H1 (cell line): Measurements from ENCODE around the gene NFIX.
A peak's percentile ranks its signal among the peaks of the same experiment; 100 is the strongest.

ENCODE experiments used
- MAFK ChIP-seq: IDR thresholded peaks from 2 replicates; pipeline ENCODE4 v1.6.1; 2012; ENCODE audit warnings: low read depth, mild to moderate bottlenecking, improper control_type of control experiment, low read length
- POLR2A ChIP-seq, 2 experiments: IDR thresholded peaks; 1 replicate in 1 of 2; 2 replicates in 1 of 2; pipeline ENCODE4 v1.6.1; 2011; ENCODE audit warnings: low read depth in 2 of 2, low read length in 2 of 2, mild to moderate bottlenecking in 2 of 2; ENCODE audit errors: control extremely low read depth in 1 of 2
- POLR2AphosphoS5 ChIP-seq: IDR thresholded peaks from 2 replicates; pipeline ENCODE4 v1.6.1; 2011; ENCODE audit warnings: low read depth, low read length
- SAP30 ChIP-seq: fragments of 300-600 bp; sonication (generic); IDR thresholded peaks from 2 replicates; pipeline ENCODE4 v1.7.1; 2012; ENCODE audit warnings: low read length, moderate library complexity, mild to moderate bottlenecking, inconsistent platforms; ENCODE audit not compliant: insufficient read depth, insufficient replicate concordance
- SIX5 ChIP-seq: IDR thresholded peaks from 2 replicates; pipeline ENCODE4 v1.6.1; 2011; ENCODE audit warnings: mild to moderate bottlenecking, low read depth, low read length
- TEAD4 ChIP-seq: IDR thresholded peaks from 2 replicates; pipeline ENCODE4 v1.6.1; 2012; ENCODE audit warnings: low read depth, low read length, inconsistent platforms, mixed read lengths
- TF ChIP-seq, protein P1 (sequence below), 3 experiments: IDR thresholded peaks; 1 replicate in 2 of 3; 2 replicates in 1 of 3; pipeline versions ENCODE4 v1.5.1 to v1.6.1; 2011; ENCODE audit warnings: low read length in 3 of 3, mild to moderate bottlenecking in 3 of 3, inconsistent platforms in 2 of 3, low read depth in 1 of 3, moderate library complexity in 1 of 3; ENCODE audit not compliant: insufficient read depth in 1 of 3; ENCODE audit errors: control extremely low read depth in 1 of 3
- TF ChIP-seq, protein P2 (sequence below): IDR thresholded peaks from 2 replicates; pipeline ENCODE4 v1.6.1; 2012; ENCODE audit warnings: inconsistent platforms

DNA sequence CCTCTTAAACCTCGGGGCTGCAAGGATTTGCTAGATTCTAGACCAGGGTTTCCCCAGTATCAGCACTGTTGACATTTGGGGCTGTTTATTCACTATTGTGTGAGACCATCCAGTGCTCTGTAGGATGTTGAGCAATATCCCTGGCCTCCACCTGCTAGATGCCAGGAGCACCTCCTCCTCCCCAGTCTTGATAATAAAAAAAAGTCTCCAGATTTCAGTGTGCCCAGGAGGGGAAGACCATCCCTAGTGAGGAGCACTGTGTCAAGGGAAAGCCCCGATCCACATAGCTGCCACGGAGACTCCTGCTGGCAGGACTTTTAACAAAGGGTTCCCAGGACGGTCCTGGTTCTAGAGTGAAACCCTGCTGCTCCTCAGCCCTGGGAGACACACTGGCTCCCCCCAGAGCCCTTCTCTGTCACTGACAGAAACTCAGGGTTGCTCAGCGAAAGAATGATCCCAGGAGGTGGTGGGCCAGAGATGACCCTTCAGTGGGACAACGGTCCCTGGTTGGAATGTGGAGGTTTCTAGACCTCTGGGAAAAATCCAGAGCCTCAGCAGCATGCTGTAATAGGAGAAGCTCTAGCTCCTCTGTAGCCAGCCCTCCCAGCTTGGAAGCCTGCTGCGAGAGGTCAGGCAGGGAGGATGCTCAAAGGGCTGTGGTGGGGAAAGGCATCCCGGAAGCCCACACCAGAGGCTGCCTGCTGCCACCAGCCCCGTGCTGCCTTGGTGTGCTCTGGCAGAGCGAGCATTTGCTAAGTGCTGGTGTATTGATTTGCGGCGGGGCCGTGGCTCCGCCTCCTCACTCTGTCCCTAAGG, 87.1 kb downstream of the NFIX start:
- TF ChIP-seq, protein P1, sequence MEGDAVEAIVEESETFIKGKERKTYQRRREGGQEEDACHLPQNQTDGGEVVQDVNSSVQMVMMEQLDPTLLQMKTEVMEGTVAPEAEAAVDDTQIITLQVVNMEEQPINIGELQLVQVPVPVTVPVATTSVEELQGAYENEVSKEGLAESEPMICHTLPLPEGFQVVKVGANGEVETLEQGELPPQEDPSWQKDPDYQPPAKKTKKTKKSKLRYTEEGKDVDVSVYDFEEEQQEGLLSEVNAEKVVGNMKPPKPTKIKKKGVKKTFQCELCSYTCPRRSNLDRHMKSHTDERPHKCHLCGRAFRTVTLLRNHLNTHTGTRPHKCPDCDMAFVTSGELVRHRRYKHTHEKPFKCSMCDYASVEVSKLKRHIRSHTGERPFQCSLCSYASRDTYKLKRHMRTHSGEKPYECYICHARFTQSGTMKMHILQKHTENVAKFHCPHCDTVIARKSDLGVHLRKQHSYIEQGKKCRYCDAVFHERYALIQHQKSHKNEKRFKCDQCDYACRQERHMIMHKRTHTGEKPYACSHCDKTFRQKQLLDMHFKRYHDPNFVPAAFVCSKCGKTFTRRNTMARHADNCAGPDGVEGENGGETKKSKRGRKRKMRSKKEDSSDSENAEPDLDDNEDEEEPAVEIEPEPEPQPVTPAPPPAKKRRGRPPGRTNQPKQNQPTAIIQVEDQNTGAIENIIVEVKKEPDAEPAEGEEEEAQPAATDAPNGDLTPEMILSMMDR (IDR thresholded peaks at IDR 0.05; ENCODE audit: control extremely low read depth in 1 of 3, insufficient read depth in 1 of 3, low read depth in 1 of 3, low read length in 3 of 3): peak; percentile 22 to 42 (median 36); a peak in 3 of 4 replicates
- TF ChIP-seq, protein P2, sequence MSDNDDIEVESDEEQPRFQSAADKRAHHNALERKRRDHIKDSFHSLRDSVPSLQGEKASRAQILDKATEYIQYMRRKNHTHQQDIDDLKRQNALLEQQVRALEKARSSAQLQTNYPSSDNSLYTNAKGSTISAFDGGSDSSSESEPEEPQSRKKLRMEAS: no peak
- TF ChIP-seq SIX5: no peak
- no peak for TF ChIP-seq POLR2A (IDR thresholded peaks at IDR 0.05; ENCODE audit: control extremely low read depth in 1 of 2, low read depth in 2 of 2, low read length in 2 of 2)
- TF ChIP-seq MAFK: no peak
- no peak for TF ChIP-seq POLR2AphosphoS5
- TF ChIP-seq SAP30: no peak
- TF ChIP-seq TEAD4: no peak
